Small intestine (tissue), 7 donors: ENCODE results near the gene SIMC1. TPM values are rescaled to one million over a fixed set of nuclear protein-coding genes. Genes with fewer than 3 reads are reported as not detected.
"Not testable (repeated sequence)": the region's sequence is repeated elsewhere in the genome, so short reads cannot be mapped to it uniquely, and the experiment has no call there.

Source experiments
- DNase-seq, 2 donors: peaks; one replicate each; pipeline versions ENCODE4 v3.0.0 to v3.0.0-alpha.2; 2013
- FAIRE-seq: peaks from 2 replicates; lab custom pipeline; 2012; peaks lifted over from hg19 to GRCh38; lab: Jason Lieb, UNC
- H3K27ac ChIP-seq, 3 donors: one replicate each; pipeline ENCODE4 v1.5.1; 2013; ENCODE audit warnings: low read length in 2 of 3, mild to moderate bottlenecking in 2 of 3, control low read depth in 1 of 3, inconsistent platforms in 1 of 3, low read depth in 1 of 3, moderate library complexity in 1 of 3
- H3K27me3 ChIP-seq, 3 donors: one replicate each; pipeline ENCODE4 v1.6.1; 2013; ENCODE audit warnings: low read length in 3 of 3, inconsistent platforms in 1 of 3; ENCODE audit not compliant: control insufficient read depth in 3 of 3, insufficient read depth in 3 of 3
- H3K36me3 ChIP-seq, 3 donors: one replicate each; pipeline ENCODE4 v1.6.1; 2013; ENCODE audit warnings: low read length in 3 of 3, inconsistent platforms in 1 of 3, low read depth in 1 of 3, mild to moderate bottlenecking in 1 of 3, moderate library complexity in 1 of 3; ENCODE audit not compliant: control insufficient read depth in 3 of 3, insufficient read depth in 2 of 3
- H3K4me1 ChIP-seq, 3 donors: one replicate each; pipeline ENCODE4 v1.6.1; 2013; ENCODE audit warnings: low read length in 2 of 3, inconsistent platforms in 1 of 3, low read depth in 1 of 3, mild to moderate bottlenecking in 1 of 3, moderate library complexity in 1 of 3; ENCODE audit not compliant: control insufficient read depth in 3 of 3, insufficient read depth in 2 of 3
- H3K4me3 ChIP-seq, 3 donors: one replicate each; pipeline ENCODE4 v1.5.1; 2013; ENCODE audit warnings: low read length in 3 of 3, control low read depth in 1 of 3, inconsistent platforms in 1 of 3, low read depth in 1 of 3, mild to moderate bottlenecking in 1 of 3, moderate library complexity in 1 of 3
- H3K9me3 ChIP-seq, 2 donors: one replicate each; pipeline ENCODE4 v1.6.1; 2013; ENCODE audit warnings: low read depth in 1 of 2, low read length in 1 of 2; ENCODE audit not compliant: control insufficient read depth in 2 of 2, insufficient read depth in 1 of 2
- WGBS, 3 donors: extraction: QIAGEN DNeasy Blood & Tissue Kit; methylation state at CpG; one replicate each; pipeline ENCODE4 v1.1.7; 2013; 5-methylcytosine and 5-hydroxymethylcytosine counted together
- polyA plus RNA-seq, 4 donors: library from polyadenylated mRNA; stranded (reverse) in 3 of 4; unstranded in 1 of 4; fragments of 200-250 nt in 3 of 4; fragments of 120-200 nt in 1 of 4; gene quantifications; one replicate each; pipeline versions ENCODE4 v1.2.1 to v1.2.3, GENCODE V29; 2013
- donor health status: healthy with polysubstance abuse.
- donor health status: control.
- donor health status: control.
- donor health status: Bipolar disorder and iron deficiency.
- donor health status: healthy.

Gene SIMC1
- polyA plus RNA-seq, 4 donors: 5.9 to 16.1 (median 10.8) TPM

DNA sequence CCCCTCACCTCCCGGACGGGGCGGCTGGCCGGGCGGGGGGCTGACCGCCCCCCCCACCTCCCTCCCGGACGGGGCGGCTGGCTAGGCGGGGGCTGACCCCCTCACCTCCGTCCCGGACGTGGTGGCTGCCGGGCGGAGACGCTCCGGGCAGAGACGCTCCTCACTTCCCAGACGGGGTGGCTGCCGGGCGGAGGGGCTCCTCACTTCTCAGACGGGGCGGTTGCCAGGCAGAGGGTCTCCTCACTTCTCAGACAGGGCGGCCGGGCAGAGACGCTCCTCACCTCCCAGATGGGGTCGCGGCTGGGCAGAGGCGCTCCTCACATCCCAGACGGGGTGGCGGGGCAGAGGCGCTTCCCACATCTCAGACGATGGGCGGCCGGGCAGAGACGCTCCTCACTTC is 13.9 kb downstream of the SIMC1 start:
- DNase-seq, H3K27ac ChIP-seq, FAIRE-seq, H3K9me3 ChIP-seq, H3K4me1 ChIP-seq, H3K4me3 ChIP-seq, H3K36me3 ChIP-seq, H3K27me3 ChIP-seq: not testable (repeated sequence)
- WGBS, 3 donors: 97 to 100% (median 99%) methylated on average over 6 to 34 of the region's 36 CpGs

DNA sequence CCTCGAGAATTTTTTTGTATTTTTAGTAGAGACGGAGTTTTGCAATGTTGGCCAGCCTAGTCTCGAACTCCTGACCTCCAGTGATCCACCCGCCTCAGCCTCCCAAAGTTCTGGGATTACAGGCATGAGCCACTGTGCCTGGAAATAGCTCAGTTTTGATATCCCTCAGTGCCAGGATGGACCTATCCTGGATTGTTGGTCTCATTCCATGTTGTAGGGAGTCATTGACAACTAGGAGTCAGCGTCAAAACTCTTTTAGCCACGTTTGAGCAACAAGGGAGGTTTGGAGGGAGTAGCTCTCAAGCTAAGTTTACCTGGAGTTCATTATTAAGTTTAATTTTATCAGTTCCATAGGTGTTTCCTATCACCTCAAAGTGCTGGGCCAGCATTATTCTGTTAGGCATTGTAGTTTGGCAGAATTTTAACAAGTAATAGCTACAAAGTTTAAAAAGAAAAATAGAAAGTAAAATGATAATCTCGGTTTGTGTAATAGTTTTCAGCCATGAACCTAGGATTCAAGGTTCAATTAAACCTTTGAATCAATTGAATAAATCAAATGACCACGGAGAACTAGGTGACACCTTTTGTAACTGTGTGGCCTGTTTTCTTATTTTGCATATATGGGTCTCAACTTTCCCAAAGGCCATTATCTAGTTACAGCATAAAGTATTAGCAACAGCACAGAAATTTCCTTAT is 15.3 kb downstream of the SIMC1 start:
- H3K4me1 ChIP-seq, FAIRE-seq, H3K27me3 ChIP-seq, DNase-seq, H3K27ac ChIP-seq, H3K9me3 ChIP-seq, H3K4me3 ChIP-seq, H3K36me3 ChIP-seq: not testable (repeated sequence)
- WGBS, 3 donors: 89 to 95% (median 90%) methylated on average over 8 of the region's 8 CpGs

DNA sequence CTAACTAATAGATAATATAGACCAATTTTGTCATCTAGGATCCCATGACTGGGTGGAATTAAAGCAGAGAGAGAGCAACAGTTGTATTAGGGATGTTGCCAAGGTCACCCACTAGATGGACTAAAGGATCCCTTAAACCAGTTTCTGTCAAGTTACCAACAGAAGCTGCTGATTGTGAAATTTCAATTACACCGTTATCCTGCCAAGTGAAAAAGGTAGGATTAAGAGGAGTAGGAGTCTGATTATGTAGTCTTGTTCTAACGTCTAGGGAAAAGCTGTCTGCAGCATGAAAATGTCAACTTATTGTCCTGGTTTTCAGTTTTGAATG is 15.8 kb downstream of the SIMC1 start:
- H3K36me3 ChIP-seq, H3K27me3 ChIP-seq, DNase-seq, H3K4me1 ChIP-seq, H3K9me3 ChIP-seq, H3K27ac ChIP-seq, H3K4me3 ChIP-seq, FAIRE-seq: not testable (repeated sequence)
- WGBS, 3 donors: 44 to 52% (median 52%) methylated on average over 2 of the region's 2 CpGs

DNA sequence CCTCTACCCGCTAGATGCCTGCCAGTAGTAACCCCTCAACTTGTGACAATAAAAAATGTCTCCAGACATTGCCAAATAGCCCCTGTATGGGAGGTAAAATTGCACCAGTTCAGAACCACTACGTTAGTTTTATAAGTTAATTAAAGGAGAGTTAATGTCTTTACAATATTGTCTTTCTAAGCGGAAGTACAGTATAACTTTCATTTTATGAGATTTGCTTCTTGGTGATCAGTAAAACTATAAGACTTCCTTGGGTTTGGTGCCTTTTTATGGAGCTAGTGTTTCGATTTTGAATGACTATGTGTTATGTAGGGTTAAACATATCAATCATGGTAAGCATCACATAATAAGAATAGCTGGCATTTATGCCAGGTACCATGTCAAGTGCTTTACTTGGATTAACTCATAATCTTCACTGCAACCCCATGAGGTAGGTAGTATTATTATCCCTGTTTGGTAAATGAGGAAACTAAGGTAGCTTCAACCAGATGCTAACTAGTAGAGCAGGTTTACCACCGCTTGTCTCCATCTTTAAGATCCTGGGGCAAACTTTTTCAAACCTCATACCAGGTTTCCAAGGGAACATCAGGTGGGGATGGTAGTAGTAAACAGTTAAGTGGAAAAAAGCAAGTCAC is 19.8 kb downstream of the SIMC1 start:
- not testable (repeated sequence) for H3K4me3 ChIP-seq, H3K27me3 ChIP-seq, H3K27ac ChIP-seq, DNase-seq, H3K4me1 ChIP-seq, FAIRE-seq, H3K9me3 ChIP-seq, H3K36me3 ChIP-seq
- 92 to 97% (median 95%) methylated on average over 5 of the region's 5 CpGs for WGBS, 3 donors

DNA sequence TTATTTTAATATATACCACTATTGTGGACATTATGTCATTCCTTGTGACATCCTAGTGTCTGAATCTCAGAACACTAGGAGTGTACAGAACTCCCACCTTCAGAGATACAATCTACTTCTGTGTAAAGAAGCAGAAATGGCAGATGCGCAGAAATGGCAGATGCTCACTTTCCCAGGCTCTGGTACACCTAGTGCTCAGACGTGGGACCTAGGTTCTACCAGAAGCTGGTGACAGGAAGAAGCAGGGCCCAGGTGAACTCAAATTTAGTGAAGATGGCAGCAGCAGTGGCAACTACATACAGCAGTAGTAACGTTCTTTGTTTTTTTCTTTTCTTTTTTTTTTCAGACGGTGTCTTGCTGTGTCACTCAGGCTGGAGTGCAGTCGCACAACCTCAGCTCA is 22.5 kb downstream of the SIMC1 start:
- H3K27ac ChIP-seq, H3K27me3 ChIP-seq, H3K9me3 ChIP-seq, FAIRE-seq, DNase-seq, H3K4me1 ChIP-seq, H3K36me3 ChIP-seq, H3K4me3 ChIP-seq: not testable (repeated sequence)
- 90 to 99% (median 98%) methylated on average over 4 to 5 of the region's 5 CpGs for WGBS, 3 donors

DNA sequence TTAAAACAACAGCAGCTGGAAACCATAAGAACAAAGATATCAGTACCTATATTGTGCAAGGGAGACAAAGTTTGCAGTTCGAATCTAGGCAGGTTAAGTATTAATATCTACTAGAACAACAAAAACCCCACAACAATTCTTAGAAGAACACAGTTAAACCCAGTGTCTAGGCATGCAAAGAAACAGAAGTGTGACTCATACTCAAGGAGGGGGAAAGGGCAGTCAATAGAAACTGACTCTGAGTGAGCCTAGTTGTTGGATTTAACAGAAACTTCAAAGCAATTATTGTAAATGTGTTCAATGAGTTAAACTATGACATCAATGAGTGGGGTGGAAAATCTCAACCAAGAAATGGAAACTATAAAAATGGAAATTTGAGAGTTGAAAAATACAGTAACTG is 28.2 kb downstream of the SIMC1 start:
- H3K4me3 ChIP-seq: not testable (repeated sequence)

DNA sequence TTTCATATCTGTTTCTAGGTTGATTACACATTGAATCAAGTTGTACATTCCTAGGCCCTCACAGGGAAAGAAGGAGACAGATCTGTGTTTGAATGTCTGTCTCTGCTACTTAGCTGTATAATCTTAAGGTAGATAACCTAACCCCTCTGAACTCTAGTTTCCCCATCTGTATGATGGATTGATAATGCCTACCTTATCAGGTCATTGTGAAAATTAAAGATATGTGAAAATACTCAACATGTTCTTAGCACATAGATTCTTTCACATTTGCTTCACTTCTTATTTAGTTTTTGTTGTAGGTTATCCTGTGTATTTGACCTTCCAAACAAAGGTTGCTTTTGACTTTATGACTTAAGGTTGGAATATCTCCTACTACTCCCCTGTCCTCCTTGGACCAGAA is 50.8 kb downstream of the SIMC1 start:
- not testable (repeated sequence) for H3K27me3 ChIP-seq, DNase-seq, H3K27ac ChIP-seq, H3K9me3 ChIP-seq, H3K4me1 ChIP-seq, FAIRE-seq, H3K36me3 ChIP-seq, H3K4me3 ChIP-seq

More for the DNA sequence above, 28.2 kb downstream of the SIMC1 start:
- H3K4me1 ChIP-seq, DNase-seq, H3K9me3 ChIP-seq, FAIRE-seq, H3K27ac ChIP-seq, H3K27me3 ChIP-seq, H3K36me3 ChIP-seq: not testable (repeated sequence)
- no CpG with 5 or more reads among the region's 1 CpG for WGBS, 3 donors

DNA sequence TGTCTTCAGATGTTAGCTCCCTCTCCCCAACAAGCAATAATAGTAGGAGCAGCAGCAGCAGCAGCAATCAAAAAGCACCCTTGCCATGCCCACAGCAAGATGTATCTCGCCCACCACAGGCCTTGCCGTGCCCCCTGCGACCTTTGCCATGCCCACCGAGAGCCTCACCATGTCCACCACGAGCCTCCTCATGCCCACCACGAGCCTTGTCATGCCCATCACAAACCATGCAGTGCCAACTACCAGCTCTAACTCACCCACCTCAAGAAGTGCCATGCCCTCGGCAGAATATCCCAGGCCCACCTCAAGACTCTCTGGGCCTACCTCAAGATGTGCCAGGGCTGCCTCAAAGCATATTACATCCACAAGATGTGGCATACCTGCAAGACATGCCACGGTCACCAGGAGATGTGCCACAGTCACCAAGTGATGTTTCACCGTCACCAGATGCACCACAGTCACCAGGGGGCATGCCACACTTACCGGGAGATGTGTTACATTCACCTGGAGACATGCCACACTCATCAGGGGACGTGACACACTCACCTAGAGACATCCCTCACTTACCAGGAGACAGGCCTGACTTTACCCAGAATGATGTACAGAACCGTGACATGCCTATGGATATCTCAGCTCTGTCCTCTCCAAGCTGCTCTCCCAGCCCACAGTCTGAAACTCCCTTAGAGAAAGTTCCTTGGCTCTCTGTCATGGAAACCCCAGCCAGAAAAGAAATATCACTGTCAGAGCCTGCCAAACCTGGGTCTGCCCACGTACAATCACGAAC is 52.0 kb downstream of the SIMC1 start:
- H3K27me3 ChIP-seq, FAIRE-seq: not testable (repeated sequence)

More for the DNA sequence above, 52.0 kb downstream of the SIMC1 start:
- not testable (repeated sequence) for H3K4me3 ChIP-seq, DNase-seq, H3K9me3 ChIP-seq, H3K36me3 ChIP-seq, H3K4me1 ChIP-seq, H3K27ac ChIP-seq
- 88 to 97% (median 94%) methylated on average over 12 to 14 of the region's 14 CpGs for WGBS, 3 donors
